Subcutaneous adipose tissue (tissue), 4 donors: ENCODE results near the gene PRAC2. TPM values are rescaled to one million over a fixed set of nuclear protein-coding genes. Genes with fewer than 3 reads are reported as not detected.

ENCODE experiments used
- total RNA-seq, 4 donors: library from RNA; depleted of rRNA; stranded (reverse); fragments of >200 nt; gene quantifications; one replicate each; pipeline ENCODE4 v1.1.0, GENCODE V29; 2016
- TF ChIP-seq, protein P1 (sequence below): fragments of 450-650 bp; IDR thresholded peaks from one replicate; pipeline ENCODE4 v1.5.1; 2016; ENCODE audit warnings: low read depth, mild to moderate bottlenecking, control low read depth, antibody characterized with exemption, moderate library complexity

Gene PRAC2
- total RNA-seq, 4 donors from 2014 or later, result 2.9 to 7.9 TPM; not detected in 2

- TF ChIP-seq, protein P1, sequence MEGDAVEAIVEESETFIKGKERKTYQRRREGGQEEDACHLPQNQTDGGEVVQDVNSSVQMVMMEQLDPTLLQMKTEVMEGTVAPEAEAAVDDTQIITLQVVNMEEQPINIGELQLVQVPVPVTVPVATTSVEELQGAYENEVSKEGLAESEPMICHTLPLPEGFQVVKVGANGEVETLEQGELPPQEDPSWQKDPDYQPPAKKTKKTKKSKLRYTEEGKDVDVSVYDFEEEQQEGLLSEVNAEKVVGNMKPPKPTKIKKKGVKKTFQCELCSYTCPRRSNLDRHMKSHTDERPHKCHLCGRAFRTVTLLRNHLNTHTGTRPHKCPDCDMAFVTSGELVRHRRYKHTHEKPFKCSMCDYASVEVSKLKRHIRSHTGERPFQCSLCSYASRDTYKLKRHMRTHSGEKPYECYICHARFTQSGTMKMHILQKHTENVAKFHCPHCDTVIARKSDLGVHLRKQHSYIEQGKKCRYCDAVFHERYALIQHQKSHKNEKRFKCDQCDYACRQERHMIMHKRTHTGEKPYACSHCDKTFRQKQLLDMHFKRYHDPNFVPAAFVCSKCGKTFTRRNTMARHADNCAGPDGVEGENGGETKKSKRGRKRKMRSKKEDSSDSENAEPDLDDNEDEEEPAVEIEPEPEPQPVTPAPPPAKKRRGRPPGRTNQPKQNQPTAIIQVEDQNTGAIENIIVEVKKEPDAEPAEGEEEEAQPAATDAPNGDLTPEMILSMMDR, result no peak
Observed at GRCh38 chr17:48733632-48734328, 10.8 kb downstream of the PRAC2 start.

GRCh38 chr17:48734333-48735061 is 11.5 kb downstream of the PRAC2 start:
- TF ChIP-seq, protein P1, result no peak

- TF ChIP-seq, protein P1, result no peak
Observed at GRCh38 chr17:48735062-48735351, 12.0 kb downstream of the PRAC2 start.

- TF ChIP-seq, protein P1, result no peak
Observed at GRCh38 chr17:48737330-48738043, 14.5 kb downstream of the PRAC2 start.

GRCh38 chr17:48738424-48738802 is 15.4 kb downstream of the PRAC2 start:
- TF ChIP-seq, protein P1, result no peak

DNA sequence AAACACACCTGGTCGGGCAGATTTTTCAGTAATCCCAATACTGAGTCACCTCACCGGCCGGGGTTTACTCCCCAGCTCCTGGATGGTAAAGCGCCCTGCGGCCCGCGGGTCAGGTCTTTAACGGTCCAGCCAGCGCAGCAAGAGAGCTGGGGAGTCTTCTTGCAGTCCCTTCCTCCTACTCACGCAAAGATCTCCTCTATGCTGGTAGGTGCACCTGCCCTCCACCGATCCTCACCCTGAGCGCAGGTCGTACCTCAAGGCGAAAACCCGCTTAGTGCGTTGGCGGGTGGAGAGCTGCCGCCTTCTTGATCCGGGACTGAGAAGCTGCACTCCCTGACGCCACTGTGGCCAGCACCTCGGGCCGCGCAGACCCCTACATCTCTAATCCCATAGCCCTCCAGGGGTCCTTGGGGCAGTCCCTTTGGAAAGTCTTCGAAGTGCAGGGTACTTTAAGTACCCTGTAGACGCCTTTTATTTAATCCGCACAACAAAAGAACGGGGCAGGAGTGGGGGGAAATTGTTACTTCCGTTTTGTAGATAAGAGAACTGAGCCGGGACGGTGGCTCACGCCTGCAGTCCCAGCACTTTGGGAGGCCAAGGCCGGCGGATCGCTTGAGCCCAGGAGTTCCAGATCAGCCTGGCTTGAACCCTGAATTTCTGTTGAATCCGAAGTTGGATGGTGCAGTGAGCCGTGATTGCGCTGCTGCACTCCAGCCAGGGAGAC is 16.0 kb downstream of the PRAC2 start:
- TF ChIP-seq, protein P1, result no peak
